Osteocyte (in vitro differentiated cells): ENCODE measurements around the gene TMEM218. TPM values are rescaled to one million over a fixed set of nuclear protein-coding genes. Genes with fewer than 3 reads are reported as not detected.

Experiments used
- DNase-seq: peaks from one replicate; pipeline ENCODE4 v3.0.0; 2021; ENCODE audit warnings: mixed read lengths; ENCODE audit not compliant: unreplicated experiment; ENCODE audit errors: extremely low spot score
- H3K27ac Mint-ChIP-seq: one replicate; pipeline ENCODE4 v1.8.0; 2021; ENCODE audit warnings: mild to moderate bottlenecking, mixed read lengths; ENCODE audit not compliant: unreplicated experiment
- H3K27me3 Mint-ChIP-seq: one replicate; pipeline ENCODE4 v1.8.0; 2021; ENCODE audit warnings: mixed read lengths; ENCODE audit not compliant: unreplicated experiment
- H3K36me3 Mint-ChIP-seq: one replicate; pipeline ENCODE4 v1.8.0; 2021; ENCODE audit warnings: mixed read lengths; ENCODE audit not compliant: unreplicated experiment
- H3K4me1 Mint-ChIP-seq: one replicate; pipeline ENCODE4 v1.8.0; 2021; ENCODE audit warnings: mixed read lengths; ENCODE audit not compliant: unreplicated experiment
- H3K4me3 Mint-ChIP-seq: one replicate; pipeline ENCODE4 v1.8.0; 2021; ENCODE audit warnings: mild to moderate bottlenecking, moderate library complexity, mixed read lengths; ENCODE audit not compliant: unreplicated experiment
- H3K9me3 Mint-ChIP-seq: one replicate; pipeline ENCODE4 v1.8.0; 2021; ENCODE audit warnings: mixed read lengths; ENCODE audit not compliant: unreplicated experiment
- total RNA-seq: library from RNA; stranded (reverse); gene quantifications from 2 replicates; pipeline ENCODE4 v1.2.1, GENCODE V29; 2021
- TF ChIP-seq, protein P1 (sequence below): fragments of 200-600 bp; sonication (generic); IDR thresholded peaks from 2 replicates; pipeline ENCODE4 v1.5.0; 2021; ENCODE audit warnings: antibody characterized with exemption, mild to moderate bottlenecking, moderate library complexity

TMEM218 gene
- total RNA-seq, 1 donor from 2014 or later, result 19.9 TPM

DNA sequence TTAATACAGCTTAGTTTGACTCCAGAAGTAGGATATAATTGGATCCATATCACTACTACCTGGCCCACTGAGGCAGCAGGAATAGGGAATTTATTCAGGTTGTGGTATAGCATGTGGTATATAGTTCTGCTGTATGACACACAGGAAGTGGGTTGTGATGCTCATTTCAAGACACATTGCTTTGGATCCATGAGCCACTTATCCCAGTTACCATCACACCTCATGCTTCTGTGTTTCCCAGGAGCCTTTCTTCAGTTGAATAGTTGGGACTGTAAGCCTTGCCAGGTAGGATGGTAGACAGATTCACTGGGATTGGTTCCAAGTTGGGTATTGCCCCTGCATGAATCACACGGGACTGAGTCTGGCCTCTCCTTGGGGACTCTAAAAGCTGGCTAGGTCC, 58.3 kb downstream of the TMEM218 start:
- no peaks in the 10 kb centered on the region for H3K9me3 Mint-ChIP-seq
- H3K4me1 Mint-ChIP-seq, result peaks cover 4% of the 10 kb centered on the region
- no peak for DNase-seq
- TF ChIP-seq, protein P1, sequence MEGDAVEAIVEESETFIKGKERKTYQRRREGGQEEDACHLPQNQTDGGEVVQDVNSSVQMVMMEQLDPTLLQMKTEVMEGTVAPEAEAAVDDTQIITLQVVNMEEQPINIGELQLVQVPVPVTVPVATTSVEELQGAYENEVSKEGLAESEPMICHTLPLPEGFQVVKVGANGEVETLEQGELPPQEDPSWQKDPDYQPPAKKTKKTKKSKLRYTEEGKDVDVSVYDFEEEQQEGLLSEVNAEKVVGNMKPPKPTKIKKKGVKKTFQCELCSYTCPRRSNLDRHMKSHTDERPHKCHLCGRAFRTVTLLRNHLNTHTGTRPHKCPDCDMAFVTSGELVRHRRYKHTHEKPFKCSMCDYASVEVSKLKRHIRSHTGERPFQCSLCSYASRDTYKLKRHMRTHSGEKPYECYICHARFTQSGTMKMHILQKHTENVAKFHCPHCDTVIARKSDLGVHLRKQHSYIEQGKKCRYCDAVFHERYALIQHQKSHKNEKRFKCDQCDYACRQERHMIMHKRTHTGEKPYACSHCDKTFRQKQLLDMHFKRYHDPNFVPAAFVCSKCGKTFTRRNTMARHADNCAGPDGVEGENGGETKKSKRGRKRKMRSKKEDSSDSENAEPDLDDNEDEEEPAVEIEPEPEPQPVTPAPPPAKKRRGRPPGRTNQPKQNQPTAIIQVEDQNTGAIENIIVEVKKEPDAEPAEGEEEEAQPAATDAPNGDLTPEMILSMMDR, result no peak
- no peaks in the 10 kb centered on the region for H3K36me3 Mint-ChIP-seq
- no peak overlapping the region for H3K27ac Mint-ChIP-seq
- H3K4me3 Mint-ChIP-seq, result no peak overlapping the region
- no peaks in the 10 kb centered on the region for H3K27me3 Mint-ChIP-seq

DNA sequence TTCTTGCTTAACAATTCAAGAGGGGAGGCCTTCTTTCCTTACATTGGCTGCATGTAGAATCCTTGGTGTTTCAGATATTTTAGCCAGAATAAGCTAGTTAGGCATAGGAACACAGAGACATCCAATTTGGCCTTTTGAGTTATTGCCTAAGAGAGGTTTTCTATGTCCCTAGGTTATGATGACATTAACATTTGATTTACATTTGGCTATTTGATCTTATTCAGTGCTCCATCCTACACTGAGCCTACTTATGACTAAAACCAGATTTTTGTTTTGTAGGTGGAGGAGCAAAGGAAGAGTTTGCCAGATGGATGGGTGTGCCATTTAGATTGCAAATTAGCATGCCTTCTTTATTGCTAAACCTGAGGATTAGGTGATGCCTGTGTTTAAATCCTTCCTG, 59.4 kb downstream of the TMEM218 start:
- H3K9me3 Mint-ChIP-seq, result no peaks in the 10 kb centered on the region
- TF ChIP-seq, protein P1, result no peak
- no peak overlapping the region for H3K27ac Mint-ChIP-seq
- H3K4me1 Mint-ChIP-seq, result peaks cover 2% of the 10 kb centered on the region
- no peaks in the 10 kb centered on the region for H3K27me3 Mint-ChIP-seq
- no peak for DNase-seq
- no peaks in the 10 kb centered on the region for H3K36me3 Mint-ChIP-seq
- no peak overlapping the region for H3K4me3 Mint-ChIP-seq

DNA sequence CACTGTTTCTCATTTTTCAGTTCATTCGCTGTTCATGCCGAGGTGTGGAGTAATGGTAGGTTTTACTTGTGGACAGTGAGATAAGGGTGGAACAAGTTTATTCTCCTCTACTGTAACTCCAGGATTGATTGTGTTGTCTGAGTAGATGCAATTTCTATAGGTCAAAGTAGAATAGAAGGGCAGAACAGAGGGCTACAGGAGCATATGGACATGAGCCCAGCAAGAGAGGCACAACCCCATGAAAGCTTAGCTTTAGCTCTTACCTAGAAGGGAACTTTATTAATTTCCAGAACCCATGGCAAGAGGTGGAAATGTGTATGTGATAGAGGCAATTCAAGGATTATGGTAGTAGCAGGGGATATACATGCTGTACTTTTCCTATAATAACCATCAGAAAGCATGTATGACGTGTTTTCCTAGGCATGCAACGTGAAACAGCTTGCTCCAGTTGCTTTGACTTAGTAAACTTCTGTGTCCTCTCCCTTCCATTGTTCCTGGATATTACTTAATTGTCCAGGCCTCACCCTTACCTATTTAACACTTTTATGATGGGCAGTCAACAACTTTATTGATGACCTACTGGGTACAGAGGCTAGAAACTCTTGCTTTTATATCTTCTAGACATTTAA, 62.1 kb downstream of the TMEM218 start:
- DNase-seq, result no peak
- Mint-ChIP-seq H3K36me3 (no peaks in the 10 kb centered on the region), H3K4me3 (no peak overlapping the region), H3K27me3 (no peaks in the 10 kb centered on the region), H3K27ac (no peak overlapping the region), H3K4me1 (no peaks in the 10 kb centered on the region), H3K9me3 (peaks cover 4% of the 10 kb centered on the region)
- TF ChIP-seq, protein P1, result no peak

Other genes with a start within 250 kb of the TMEM218 start
- gene ROBO3, start 246.2 kb downstream of the TMEM218 start, total RNA-seq, result 14.5 and 15.3 TPM in 2 replicates
- 0.56 TPM in 1 of 2 replicates, not detected in the other for gene ROBO4, start 213.8 kb downstream of the TMEM218 start, total RNA-seq
- not detected in 2 replicates for gene HEPN1, start 192.4 kb downstream of the TMEM218 start, total RNA-seq
- gene HEPACAM, start 175.6 kb downstream of the TMEM218 start, total RNA-seq, result not detected in 2 replicates
- 1.3 and 1.8 TPM in 2 replicates for gene CCDC15, start 157.4 kb downstream of the TMEM218 start, total RNA-seq
- 0.37 and 0.64 TPM in 2 replicates for gene SLC37A2, start 48.3 kb downstream of the TMEM218 start, total RNA-seq
- gene PKNOX2, start 53.1 kb upstream of the TMEM218 start, total RNA-seq, result 78.7 and 89.3 TPM in 2 replicates